GM19238 (cell line): ENCODE data around the gene SAP30.
A peak's percentile ranks its signal among the peaks of the same experiment; 100 is the strongest.

ENCODE experiments used
- DNase-seq: peaks from one replicate; pipeline ENCODE4 v3.0.0; 2011; ENCODE audit warnings: low spot score; ENCODE audit not compliant: insufficient read length

Gene SAP30, protein sequence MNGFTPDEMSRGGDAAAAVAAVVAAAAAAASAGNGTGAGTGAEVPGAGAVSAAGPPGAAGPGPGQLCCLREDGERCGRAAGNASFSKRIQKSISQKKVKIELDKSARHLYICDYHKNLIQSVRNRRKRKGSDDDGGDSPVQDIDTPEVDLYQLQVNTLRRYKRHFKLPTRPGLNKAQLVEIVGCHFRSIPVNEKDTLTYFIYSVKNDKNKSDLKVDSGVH

DNA sequence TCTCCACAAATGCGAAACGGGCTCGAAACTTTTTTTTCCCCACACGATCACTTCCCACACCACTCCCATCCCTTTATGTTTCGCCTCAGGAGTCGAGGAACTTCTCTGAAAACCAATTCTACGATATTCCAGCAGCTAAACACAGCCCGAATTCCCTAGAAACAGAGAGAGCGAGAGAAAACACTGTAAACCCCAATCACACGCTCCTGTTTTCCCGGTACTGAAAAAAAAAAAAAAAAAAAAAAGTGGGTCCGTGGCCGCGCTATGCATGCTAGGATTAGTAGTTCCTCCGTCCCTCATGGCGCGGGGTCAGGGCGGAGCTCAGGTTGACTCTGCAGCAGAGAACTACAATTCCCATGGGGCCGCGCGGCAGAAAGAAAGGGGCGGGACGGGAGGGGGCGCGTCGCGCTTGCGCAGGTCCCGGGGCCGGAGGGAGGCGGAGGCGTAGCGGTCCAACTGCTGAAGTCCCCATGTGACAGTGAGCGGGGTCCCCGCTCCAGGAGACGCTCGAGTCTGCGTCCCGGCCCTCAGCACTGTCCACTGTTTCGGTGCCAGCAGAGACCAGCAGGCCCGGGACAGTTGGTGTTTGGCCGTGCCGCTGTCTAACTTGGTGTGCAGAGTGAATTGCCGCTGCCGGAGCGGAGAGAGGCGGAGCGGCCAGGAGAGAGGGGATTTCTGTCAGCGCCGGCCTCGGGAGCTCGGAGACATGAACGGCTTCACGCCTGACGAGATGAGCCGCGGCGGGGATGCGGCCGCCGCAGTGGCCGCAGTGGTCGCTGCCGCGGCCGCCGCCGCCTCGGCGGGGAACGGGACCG, at the start of gene SAP30:
SAP30 (plus strand) TSS at position 478 of the 815 bp plus-strand sequence; CDS start at position 707, 229 bp downstream.
- peak; percentile 82 for DNase-seq

DNA sequence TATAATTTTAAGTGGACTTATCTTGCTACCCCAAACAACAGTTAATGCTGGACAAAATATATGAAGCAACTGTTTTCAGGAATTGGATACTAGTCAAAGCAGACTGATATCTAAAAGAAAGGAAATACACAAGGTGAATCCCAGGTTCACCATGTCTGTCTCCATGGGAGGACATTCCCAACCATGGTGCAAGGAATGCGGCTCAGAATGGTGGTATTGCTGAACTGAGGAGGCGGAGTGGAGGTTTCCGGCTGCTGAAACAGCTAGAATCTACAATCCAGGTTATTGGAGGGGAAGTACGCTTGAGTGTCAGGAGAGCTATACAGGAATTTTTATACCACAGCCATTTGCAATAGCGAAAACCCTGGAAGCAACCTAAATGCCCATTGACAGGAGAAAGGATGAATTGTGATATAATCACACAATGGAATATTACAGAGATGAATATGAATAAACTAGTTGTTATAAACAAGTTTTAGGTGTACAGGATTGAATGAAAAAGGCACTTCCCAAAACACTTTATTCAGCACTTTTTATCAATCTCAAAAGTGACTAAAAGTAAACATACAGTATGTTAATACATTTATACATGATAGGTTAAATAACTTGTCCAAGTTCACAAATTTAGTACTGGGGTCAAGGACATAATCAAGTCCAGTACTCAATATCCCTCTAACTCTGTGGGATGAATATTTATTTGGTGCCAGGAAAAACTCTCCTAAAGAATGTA, 45.6 kb upstream of the SAP30 start:
- DNase-seq: no peak

DNA sequence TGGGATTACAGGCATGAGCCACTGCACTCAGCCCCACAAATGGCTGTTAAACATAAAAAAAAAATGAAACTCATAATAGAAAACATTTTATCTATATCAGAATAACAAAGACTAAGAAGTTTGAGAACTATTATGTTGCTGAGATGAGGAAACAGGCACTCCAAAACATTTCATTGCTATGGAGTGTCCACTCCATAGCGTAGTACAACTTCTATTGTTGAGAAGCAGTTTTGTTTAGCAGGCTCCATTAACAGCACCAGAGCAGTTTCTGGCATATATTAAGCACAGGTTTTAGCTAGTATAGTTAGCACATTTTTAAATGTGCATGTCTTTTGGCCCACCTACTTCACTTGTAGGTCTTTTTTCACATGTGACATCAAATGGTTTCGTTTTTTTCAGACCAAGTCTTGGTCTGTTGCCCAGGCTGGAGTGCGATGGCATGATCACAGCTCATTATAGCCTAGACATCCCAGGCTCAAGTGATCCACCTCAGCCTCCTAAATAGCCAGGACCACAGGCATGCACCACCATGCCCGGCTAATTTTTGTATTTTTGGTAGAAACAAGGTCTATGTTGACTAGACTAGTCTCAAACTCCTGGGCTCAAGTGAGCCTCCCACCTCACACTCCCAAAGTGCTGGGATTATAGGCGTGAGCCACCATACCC, 42.4 kb upstream of the SAP30 start:
- no peak for DNase-seq

DNA sequence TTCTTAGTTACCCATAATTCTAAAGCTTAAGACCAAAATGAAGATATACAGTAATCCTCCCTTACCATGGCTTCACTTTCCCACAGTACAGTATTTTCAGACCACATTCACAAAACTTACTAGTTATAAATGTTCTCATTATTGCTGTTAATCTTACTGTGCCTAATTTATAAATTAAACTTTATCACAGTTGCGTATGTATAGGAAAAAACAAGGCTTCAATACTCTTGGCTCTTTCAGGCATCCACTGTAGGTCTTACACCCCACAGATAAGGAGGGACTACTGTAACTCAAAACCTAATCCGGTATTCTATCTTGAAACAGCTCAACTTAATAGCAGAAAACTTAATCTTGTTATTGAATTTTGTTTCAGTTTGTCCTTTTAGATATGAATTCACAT, 40.2 kb upstream of the SAP30 start:
- DNase-seq: no peak

DNA sequence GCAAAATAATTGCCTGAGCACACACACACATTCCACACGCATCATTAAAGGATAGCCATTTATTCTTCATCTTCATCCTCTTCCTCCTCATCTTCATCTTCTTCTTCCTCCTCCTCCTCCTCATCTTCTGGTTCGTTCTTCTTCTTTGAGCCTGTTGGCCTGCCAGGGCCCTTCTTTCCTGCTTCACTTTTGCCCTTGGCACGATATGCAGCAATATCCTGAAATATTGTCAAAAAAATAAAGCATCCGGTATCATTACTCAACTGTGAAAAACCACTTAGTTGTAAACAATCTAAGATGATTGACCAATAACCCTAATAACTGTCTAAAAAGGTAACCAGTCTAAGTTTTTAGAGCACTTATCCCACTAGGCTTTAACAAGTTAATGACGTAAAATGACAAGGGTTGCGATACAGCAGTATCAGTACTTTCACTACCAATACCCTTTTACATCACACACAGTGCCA, 38.7 kb upstream of the SAP30 start:
- no peak for DNase-seq

DNA sequence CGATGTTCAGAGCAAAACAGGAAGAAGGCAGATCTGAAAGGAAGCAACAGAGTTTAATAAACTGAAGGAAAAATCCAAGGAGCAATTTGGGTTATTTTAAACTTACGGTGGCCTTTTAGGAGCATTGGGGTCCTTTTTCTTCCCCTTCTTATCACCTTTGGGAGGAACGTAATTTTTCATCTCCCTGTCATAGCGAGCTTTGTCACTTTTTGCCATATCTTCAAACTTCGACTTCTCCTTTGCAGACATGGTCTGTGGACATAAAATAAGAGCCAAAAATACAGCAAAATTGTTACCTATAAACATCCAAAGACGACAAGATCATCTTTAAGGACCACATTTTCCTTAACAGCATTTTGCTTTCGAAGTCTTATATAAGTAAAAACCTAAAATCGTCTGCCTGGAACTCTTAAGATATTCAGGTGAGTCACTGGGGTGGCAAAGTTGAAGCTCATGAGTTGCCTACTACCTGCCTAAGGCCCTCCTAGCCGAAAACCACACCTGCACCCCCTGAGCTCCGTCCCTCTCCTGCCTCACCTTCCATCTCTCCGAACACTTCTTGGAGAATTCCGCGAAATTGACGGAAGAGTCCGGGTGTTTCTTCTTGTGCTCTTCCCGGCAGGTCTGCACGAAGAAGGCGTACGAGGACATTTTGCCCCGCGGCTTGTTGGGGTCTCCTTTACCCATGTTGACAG, 37.6 kb upstream of the SAP30 start:
- DNase-seq: no peak

DNA sequence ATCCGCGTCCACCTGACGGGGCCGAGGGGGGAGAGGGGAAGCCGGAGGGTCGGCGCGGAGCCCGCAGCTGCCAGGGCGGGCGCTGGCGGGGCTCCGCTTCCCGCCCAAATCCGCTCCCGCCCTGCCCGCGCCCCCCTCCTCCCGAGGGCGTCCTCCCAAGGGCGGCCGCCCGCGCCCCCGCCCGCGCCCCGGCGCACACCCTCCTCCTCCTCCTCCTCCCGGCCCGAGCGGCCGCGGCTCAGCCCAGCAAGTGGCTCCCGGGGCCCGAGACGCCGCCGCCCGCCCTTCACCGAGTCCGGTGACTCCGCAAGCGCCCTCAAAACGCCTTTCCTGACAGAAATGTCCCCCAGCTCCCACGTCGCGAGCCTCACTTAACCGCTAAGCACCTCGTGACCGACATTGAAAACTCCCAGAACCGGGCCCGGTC, 37.1 kb upstream of the SAP30 start:
- peak; percentile 8 for DNase-seq

DNA sequence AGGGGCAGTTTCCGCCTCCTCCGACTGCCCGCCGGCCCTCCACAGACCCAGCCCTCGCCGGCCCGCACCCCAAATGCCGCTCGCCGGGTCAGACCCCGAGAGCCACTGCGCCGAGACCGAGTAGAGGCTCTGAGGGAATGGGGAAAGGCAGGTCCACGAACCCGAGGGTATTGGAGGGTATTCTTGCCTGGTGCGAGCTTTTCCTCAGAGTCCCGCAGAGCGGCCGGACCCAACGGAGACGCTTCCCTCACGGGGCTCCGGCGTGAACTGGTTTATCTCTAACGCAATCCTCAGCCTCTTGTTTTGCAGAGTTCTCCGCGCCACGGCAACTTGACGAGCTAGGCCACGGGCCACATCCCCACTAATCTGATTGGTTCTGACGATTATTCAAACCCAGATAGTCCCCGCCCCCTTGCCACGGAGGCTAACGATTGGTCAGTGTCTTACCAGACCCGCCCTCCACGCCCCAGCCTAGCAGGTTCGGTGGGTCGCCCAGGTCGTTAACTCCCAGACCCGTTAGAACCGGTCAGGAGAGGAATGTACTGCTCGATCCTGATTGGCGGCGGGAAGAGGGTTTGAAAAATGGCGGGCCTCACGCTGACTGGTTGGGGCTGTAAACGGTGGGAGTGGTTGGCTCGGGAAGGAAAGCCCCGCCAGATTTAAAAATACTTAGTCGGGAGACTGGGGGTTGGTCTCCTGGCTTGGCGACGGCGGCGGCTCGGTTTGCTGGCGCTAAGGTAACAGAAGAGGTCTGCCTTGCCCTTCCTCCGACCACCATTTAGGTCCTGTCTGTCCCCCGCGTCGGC, 36.5 kb upstream of the SAP30 start, which contains the start of gene HMGB2:
HMGB2 (minus strand) TSS at position 274 of the 806 bp plus-strand sequence. CDS start 709 bp downstream, outside the sequence.
- DNase-seq: peak; percentile 93

DNA sequence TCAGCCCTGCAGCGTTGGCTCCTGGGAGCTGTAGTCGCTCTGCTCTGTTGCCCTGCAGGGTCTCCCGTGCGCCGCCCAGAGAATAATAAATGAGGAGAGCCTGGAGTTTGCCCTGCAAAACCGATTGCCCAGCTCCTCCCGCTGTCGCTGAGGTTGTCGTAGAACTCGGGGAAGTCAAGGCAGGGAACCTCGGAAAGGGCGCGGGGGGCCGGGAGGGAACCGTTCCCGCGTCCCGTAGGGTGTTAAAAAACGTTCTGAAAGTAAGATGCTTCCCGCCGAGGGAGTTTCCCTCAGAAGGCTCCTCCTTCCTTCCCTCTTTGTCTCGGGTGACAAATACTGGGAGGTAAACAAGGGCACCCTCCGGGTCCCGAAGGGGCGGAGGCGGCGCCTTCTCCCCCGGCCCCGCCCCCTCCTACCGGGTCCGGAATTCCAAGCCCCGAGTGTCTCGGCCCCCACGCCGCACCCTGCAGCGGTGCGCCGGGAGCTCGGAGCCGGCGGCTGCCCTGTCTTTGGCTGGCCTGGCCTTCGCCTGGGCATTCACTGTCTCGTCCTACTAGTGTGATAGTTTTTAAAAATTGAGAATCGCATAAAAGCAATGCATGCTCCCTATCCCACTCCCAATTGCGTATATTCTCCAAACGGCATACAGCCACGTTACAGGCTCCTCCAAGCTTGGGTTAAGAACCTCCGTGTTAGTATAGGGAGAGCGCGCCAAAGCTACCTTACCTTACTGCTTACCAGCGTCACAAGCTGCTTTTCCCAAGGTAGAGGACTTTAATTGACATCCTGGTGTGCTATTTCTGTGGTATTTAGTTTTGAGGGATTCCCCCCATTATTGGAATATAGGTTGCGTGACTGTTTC, 35.6 kb upstream of the SAP30 start:
- DNase-seq: peak; percentile 45

DNA sequence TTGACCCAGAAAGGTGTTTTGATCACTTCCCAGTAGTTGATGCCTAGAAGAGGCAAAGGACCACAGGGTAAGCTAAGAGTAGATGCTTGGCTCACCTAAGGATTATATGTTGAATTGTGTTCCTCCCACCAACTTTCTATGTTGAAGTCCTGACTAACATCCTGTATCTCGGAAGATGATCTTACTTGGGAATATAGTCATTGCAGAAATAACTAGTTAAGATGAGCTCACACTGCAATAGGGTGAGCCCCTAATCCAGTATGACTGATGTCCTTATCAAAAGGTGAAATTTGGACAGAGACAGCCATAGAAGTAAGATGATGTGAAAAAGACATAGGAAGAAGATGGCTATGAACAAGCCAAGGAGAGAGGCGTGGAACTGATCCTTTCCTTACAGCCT, 33.3 kb upstream of the SAP30 start:
- DNase-seq: no peak

DNA sequence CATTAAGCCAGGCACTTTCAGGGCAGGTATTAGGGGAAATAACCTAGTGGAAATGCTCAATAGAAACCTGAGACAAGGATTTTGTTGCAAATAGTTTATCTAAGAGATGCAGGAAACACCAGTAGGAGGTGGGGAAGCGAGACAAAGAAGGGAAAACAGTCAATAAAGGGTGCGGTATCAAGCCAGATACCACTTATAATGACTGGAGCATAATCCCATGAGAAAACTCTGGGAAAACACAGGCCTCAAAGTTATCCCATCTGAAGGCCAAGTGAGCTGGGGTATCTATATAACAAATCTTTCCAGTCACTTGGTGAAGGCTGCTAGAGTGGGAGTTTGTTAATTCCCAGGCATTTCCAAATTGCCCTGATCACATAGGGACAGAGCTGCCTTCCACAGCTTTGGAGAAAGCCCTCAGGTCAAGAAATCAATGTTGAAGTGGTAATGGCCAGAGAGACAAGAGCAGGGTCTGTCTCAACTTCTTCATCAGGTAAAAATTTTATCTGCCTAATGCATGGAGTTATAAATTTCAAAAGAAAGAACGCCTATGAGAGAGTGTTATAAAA, 26.8 kb upstream of the SAP30 start:
- DNase-seq: no peak

DNA sequence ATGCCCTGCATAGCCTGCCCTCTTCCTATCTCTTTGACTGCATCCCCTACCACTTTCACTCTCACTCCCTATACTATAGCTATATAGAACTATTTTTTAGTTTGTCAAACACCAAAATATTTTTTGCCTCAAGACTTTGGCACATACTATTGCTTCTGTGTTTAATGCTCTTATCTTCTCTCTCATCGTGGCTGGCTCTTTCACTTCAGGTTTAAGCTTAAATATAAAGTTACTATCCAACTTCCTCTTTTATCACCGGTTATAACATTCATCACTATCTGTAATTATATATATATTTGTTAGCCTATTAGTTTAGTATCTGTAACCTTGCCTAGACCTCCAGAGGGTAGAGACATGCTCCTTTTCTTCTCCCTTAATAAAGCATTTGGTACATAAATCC, 25.1 kb upstream of the SAP30 start:
- DNase-seq: no peak

DNA sequence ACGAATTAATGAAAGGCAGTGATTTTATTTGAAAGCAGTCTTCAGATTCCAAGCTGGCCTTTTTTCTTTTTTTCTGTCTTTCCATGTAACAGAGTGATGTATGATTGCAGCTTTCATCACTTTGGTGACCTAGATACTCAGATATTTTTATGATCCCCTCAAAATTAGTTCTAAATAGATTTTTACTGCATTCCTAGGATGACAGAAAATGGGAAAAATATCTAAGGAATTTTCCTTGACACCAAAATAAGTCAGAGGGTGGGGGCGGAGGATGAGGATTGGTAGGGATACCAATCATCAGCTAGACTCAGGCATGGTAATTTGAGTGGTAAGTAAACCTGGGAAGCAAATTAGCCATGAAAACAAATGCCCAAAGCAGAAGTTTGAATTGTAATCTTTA, 24.7 kb upstream of the SAP30 start:
- no peak for DNase-seq

DNA sequence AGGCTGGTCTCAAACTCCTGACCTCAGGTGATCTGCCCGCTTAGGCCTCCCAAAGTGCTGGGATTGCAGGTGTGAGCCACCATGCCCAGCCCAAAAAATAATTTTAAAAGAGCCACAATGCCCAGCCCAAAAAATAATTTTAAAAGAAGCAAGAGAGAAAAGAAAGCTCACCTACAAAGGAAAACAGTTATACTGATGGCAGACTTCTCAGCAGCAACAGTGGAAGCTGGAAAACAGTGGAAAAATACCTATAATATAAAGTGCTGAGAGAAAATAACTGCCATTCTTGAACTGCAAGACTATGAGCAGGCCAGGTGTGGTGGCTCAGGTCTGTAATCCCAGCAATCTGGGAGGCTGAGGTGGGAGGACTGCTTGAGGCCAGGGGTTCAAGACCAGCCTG, 23.3 kb upstream of the SAP30 start:
- no peak for DNase-seq

DNA sequence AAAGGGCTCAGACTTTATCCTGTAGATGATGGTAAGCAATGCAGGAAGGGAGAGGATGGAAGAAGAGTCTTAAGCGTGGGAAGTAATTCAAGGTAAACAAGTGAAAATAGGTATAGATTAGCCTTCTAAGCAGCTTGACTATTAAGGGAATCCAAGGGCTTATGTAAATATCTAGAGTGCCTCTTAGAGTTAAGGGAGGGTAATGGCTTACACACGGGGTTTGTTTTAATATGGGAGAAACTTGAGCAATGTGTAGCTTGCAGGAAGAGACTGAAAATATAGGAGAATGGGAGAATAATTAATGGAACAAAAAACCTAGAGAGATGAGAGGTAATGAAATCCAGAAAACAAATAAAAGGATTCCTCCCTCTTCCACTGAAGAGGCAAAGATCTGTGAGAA, 12.8 kb upstream of the SAP30 start:
- no peak for DNase-seq

DNA sequence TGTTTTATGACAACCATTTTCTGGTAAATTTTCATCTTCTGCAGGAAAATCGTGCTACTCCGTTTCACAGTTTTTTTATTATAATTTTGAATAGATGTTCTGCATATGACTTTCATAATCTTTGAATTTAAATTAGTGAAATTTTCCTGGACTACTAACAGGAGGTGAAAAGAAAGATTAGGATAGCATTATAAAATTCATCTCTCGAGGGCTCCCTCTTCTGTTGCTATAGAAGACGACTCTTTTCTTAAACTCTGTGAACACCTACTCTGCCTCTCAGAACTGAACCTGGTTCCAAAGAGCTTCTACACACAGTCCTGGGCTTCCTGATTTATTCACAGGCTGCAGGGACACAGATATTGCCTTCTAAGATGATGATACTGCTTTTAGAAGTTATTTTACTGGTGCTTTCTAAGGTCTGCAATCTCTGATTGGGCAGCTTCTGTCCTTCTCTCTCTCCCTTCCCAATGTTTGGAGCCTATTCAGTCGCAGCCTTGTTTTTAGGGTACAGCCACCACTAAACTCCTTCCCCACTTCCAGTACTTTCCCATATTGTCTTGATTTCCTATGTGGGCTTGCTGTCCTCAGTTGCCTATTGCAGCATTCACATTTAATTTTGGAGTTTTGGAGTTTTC, 10.1 kb upstream of the SAP30 start:
- no peak for DNase-seq

DNA sequence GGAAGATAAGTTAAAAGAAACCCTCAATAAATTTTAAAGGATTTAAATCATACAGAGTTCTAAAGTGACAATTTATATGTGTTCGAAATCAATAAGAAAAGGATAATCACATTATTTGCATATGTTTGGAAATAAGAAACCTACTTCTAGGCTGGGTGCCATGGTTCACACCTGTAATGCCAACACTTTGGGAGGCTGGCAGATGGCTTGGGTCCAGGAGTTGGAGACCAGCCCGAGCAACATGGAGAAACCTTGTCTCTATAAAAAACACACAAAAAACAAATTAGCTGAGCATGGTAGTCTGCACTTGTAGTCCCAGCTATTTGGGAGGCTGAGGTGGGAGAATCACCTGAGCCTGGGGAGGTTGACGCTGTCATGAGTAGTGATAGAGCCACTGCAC, 8.1 kb upstream of the SAP30 start:
- DNase-seq: no peak

DNA sequence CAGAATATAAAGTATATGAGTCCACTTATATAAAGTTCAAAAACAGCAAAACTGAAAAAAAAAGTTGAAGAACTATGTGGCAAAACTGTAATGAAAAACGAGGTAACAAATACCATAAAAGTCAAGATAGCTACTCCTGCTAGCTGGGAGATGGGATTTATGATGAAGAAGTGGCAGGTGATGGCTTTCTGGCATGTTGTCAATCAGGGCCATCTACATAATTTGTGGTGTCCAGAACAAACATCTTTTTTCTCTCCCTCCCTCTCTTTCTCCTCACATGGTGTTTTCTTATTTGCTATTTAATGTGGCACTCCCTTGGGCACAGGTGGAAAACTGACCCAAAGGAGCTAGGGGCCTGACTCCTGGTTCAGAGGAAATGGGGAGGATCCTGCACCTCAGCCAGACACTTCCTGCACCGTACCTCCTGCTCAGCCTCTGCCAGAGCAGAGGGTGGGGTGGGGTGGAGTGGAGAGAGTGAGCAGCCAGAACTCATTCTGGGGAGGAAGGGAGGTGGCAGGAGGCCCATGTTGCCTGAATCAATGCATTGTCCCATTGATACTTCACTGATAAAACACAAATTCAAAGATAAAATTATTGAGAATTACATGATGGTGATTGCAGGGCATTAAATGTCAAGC, 5.3 kb upstream of the SAP30 start:
- DNase-seq: no peak
